Erythroblast (primary cell): ENCODE measurements around the gene CLBA1.

Source experiments
- GATA1 ChIP-seq: IDR thresholded peaks from 2 replicates; pipeline ENCODE4 v1.6.1; 2011; ENCODE audit warnings: low read depth, mild to moderate bottlenecking, control low read depth, low read length, moderate library complexity
- POLR2A ChIP-seq: IDR thresholded peaks from 2 replicates; pipeline ENCODE4 v1.6.1; 2011; ENCODE audit warnings: mild to moderate bottlenecking, low read length

- TF ChIP-seq POLR2A, result no peak
- TF ChIP-seq GATA1, result no peak
Observed at GRCh38 chr14:105022276-105022670, 36.7 kb downstream of the CLBA1 start.
